IPS-18c (cell line): Measurements from ENCODE around the gene KIAA0232.
"Not testable (repeated sequence)": the region's sequence is repeated elsewhere in the genome, so short reads cannot be mapped to it uniquely, and the experiment has no call there.

Experiments used
- H3K4me3 ChIP-seq: 2 replicates; pipeline ENCODE4 v1.7.0; 2013; ENCODE audit warnings: low read depth, mild to moderate bottlenecking, low read length, moderate library complexity; ENCODE audit not compliant: insufficient read depth
- H3K9me3 ChIP-seq: one replicate; pipeline ENCODE4 v1.6.1; 2013; ENCODE audit warnings: mild to moderate bottlenecking, low read length, moderate library complexity; ENCODE audit not compliant: control insufficient read depth, insufficient read depth

Gene KIAA0232

GRCh38 chr4:6815029-6815836 is 32.7 kb downstream of the KIAA0232 start:
- no peak overlapping the region for H3K4me3 ChIP-seq
- peaks cover 2% of the 10 kb centered on the region for H3K9me3 ChIP-seq

DNA sequence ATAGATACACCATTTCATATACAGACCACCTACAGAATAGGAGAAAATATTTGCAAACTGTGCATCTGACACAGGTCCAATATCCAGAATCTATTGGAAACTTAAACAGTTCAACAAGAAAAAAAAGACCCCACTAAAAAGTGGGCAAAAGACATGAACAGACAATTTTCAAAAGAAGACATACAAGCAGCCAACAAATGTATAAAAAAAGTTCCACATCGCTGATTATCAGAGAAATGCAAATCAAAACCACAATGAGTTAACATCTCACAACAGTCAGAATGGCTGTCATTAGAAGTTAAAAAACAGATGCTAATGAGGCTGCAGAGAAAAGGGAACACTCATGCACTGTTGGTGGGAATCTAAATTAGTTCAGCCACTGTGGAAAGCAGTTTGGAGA is 36.8 kb downstream of the KIAA0232 start:
- Histone ChIP-seq H3K9me3 (peaks cover 2% of the 10 kb centered on the region), H3K4me3 (no peak overlapping the region)

GRCh38 chr4:6820695-6821094 is 38.2 kb downstream of the KIAA0232 start:
- Histone ChIP-seq H3K9me3 (peaks cover 2% of the 10 kb centered on the region), H3K4me3 (no peak overlapping the region)

GRCh38 chr4:6824071-6824470 is 41.5 kb downstream of the KIAA0232 start:
- Histone ChIP-seq H3K4me3 (no peak overlapping the region), H3K9me3 (peaks cover 2% of the 10 kb centered on the region)

GRCh38 chr4:6824772-6825402 is 42.4 kb downstream of the KIAA0232 start:
- H3K9me3 ChIP-seq, result peaks cover 2% of the 10 kb centered on the region

DNA sequence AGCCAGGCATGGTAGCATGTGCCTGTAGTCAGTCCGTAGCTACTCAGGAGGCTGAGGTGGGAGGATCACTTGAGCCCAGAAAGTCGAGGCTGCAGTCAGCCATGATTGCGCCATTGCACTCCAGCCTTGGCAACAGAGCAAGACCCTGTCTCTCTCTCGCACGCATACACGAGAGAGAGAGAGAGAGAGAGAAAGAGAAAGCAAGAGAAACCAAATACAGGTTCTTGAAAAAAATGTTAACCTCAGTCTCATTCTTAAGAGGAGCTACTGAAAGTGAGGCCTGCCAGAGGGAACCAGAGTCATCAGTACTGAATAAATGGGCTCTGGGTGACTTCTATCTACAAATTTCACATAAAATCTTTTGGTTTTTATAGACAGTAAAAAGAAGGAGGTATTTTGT is 42.9 kb downstream of the KIAA0232 start:
- Histone ChIP-seq H3K9me3 (no peaks in the 10 kb centered on the region), H3K4me3 (no peak overlapping the region)

More at GRCh38 chr4:6824772-6825402, 42.4 kb downstream of the KIAA0232 start:
- H3K4me3 ChIP-seq, result no peak overlapping the region

- Histone ChIP-seq H3K9me3 (no peaks in the 10 kb centered on the region), H3K4me3 (no peak overlapping the region)
Measured at GRCh38 chr4:6826781-6827508, 44.4 kb downstream of the KIAA0232 start.

- no peak overlapping the region for H3K4me3 ChIP-seq
- H3K9me3 ChIP-seq, result no peaks in the 10 kb centered on the region
Measured at GRCh38 chr4:6829086-6829485, 46.6 kb downstream of the KIAA0232 start.

- H3K4me3 ChIP-seq, result no peak overlapping the region
- H3K9me3 ChIP-seq, result no peaks in the 10 kb centered on the region
Measured at GRCh38 chr4:6834867-6835266, 52.3 kb downstream of the KIAA0232 start.

DNA sequence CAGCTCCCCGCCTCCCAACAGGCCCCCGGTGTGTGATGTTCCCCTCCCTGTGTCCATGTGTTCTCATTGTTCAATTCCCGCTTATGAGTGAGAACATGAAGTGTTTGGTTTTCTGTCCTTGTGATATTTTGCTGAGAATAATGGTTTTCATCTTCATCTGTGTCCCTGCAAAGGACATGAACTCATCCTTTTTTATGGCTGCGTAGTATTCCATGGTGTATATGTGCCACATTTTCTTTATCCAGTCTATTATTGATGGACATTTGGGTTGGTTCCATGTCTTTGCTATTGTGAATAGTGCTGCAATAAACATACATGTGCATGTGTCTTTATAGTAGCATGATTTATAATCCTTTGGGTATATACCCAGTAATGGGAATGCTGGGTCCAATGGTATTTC is 53.1 kb downstream of the KIAA0232 start:
- not testable (repeated sequence) for H3K9me3 ChIP-seq, H3K4me3 ChIP-seq

DNA sequence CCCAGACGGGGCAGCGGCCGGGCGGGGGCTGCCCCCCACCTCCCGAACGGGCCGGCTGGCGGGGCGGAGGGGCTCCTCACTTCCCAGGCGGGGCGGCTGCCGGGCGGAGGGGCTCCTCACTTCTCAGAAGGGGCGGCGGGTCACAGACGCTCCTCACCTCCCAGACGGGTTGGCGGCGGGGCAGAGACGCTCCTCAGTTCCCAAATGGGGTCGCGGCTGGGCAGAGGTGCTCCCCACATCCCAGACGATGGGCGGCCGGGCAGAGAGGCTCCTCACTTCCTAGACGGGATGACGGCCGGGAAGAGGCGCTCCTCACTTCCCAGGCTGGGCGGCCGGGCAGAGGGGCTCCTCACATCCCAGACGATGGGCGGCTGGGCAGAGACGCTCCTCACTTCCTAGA is 54.6 kb downstream of the KIAA0232 start:
- not testable (repeated sequence) for H3K9me3 ChIP-seq, H3K4me3 ChIP-seq

DNA sequence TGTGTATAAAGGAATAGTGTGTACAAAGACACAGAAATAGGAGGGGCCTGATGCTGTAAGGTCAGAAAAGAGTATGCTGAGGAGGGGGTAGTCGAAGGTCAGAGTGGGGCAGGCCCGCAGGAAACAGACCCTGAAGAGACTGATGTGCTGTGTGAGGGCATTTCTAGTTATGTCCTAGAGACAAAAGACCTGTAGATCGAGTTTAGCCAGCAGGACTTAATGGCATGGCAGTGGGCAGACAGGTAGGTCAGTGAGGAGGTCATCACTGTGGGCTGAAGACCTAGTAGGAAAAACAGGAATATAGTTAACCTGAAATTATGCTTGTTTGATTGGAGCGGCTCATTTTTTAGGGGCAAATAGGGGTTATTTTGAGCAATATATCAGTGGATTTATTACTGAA is 57.1 kb downstream of the KIAA0232 start:
- no peak overlapping the region for H3K4me3 ChIP-seq
- no peaks in the 10 kb centered on the region for H3K9me3 ChIP-seq

GRCh38 chr4:6840062-6840976 is 57.8 kb downstream of the KIAA0232 start:
- no peak overlapping the region for H3K4me3 ChIP-seq
- no peaks in the 10 kb centered on the region for H3K9me3 ChIP-seq

- peaks cover 2% of the 10 kb centered on the region for H3K9me3 ChIP-seq
- H3K4me3 ChIP-seq, result no peak overlapping the region
Measured at GRCh38 chr4:6845027-6845426, 62.5 kb downstream of the KIAA0232 start.

- Histone ChIP-seq H3K9me3 (peaks cover 2% of the 10 kb centered on the region), H3K4me3 (no peak overlapping the region)
Measured at GRCh38 chr4:6845574-6845973, 63.0 kb downstream of the KIAA0232 start.

GRCh38 chr4:6847178-6847577 is 64.7 kb downstream of the KIAA0232 start:
- Histone ChIP-seq H3K9me3 (peaks cover 2% of the 10 kb centered on the region), H3K4me3 (no peak overlapping the region)

DNA sequence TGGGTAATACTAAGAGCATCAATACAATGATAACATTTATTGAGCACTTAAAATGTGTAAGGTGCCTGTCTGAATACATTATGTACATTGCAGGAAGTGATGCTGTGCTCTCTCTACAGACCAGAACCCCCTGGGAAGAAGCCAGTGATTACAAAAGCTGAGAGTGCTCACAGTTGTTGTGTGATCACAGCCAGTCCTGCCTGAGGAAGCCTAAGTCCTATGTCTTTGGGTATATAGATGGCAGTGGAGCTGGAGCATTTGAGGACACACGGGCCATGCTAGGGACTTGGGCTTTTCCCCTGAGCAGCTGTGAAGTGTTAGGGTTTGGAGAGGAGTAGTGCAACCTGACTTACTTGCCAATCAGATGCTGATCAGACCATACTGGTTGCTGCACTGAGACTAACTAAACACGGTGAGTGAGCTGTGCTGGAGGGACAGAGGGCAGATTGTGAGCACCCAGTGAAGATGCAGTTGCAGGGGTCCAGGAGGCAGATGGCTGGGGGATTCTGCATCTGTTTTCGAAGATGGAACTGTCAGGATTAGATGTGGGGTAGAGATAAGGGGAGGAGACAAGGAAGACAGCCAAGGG is 66.3 kb downstream of the KIAA0232 start:
- H3K4me3 ChIP-seq, result no peak overlapping the region
- peaks cover 2% of the 10 kb centered on the region for H3K9me3 ChIP-seq
